GM20000 (cell line): ENCODE results near the gene SP2.
A peak's percentile ranks its signal among the peaks of the same experiment; 100 is the strongest.
"Not testable (repeated sequence)": the region's sequence is repeated elsewhere in the genome, so short reads cannot be mapped to it uniquely, and the experiment has no call there.

Source experiments
- DNase-seq: peaks from one replicate; pipeline ENCODE4 v3.0.0; 2012; ENCODE audit warnings: low spot score
- TF ChIP-seq, protein P1 (sequence below): IDR thresholded peaks from 2 replicates; pipeline ENCODE4 v1.5.1; 2012; ENCODE audit warnings: mild to moderate bottlenecking, control low read depth; ENCODE audit errors: extremely low read depth, missing control alignments

SP2 gene

DNA sequence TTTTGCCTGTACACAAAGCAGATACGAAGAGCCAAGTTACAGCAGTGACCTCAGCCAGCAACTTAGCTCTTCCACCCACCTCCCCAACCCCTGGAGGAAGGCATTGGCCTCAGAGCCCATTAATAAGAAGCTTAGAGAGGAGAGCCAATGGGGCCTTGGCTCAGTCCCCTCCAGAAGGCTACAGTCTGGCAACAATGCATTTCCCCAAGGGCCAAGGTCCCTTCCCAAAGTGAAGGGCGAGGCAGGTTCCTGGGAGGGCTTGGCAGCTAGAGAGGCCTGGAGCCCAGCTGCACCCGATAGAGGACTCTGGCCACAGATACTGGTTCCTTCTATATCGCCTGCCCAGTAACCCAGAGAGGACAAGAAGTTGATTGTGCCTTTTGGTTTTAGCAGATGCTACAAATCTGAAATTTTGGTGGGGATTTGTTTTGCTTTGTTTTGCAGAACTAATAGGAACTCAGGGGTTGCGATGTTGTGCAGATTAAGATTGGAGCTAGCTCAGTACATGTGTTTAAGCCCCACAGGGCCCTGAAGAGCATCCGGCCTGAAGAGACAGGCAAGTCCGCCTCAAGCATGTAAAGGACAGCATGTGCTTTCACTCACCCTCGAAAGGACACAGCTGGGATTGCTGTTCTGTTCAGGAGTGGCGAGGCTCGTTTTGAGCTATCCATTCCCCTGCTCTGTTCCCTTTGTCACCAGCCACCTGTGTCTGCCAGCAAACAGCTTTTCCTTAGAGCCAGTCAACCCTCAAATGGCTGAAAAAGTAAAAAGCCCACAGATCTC is 33.4 kb downstream of the SP2 start:
- DNase-seq, result no peak
- TF ChIP-seq, protein P1, sequence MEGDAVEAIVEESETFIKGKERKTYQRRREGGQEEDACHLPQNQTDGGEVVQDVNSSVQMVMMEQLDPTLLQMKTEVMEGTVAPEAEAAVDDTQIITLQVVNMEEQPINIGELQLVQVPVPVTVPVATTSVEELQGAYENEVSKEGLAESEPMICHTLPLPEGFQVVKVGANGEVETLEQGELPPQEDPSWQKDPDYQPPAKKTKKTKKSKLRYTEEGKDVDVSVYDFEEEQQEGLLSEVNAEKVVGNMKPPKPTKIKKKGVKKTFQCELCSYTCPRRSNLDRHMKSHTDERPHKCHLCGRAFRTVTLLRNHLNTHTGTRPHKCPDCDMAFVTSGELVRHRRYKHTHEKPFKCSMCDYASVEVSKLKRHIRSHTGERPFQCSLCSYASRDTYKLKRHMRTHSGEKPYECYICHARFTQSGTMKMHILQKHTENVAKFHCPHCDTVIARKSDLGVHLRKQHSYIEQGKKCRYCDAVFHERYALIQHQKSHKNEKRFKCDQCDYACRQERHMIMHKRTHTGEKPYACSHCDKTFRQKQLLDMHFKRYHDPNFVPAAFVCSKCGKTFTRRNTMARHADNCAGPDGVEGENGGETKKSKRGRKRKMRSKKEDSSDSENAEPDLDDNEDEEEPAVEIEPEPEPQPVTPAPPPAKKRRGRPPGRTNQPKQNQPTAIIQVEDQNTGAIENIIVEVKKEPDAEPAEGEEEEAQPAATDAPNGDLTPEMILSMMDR, result no peak

- TF ChIP-seq, protein P1, result no peak
- no peak for DNase-seq
Measured at GRCh38 chr17:47931848-47932247, 35.8 kb downstream of the SP2 start.

- DNase-seq, result no peak
- TF ChIP-seq, protein P1, result no peak
Measured at GRCh38 chr17:47934856-47935255, 38.8 kb downstream of the SP2 start.

- not testable (repeated sequence) for DNase-seq
Measured at GRCh38 chr17:47935468-47935867, 39.4 kb downstream of the SP2 start.

GRCh38 chr17:47935961-47936360 is 39.9 kb downstream of the SP2 start:
- no peak for DNase-seq
- TF ChIP-seq, protein P1, result no peak

- DNase-seq, result peak; percentile 45
- TF ChIP-seq, protein P1, result no peak
Measured at GRCh38 chr17:47937941-47938340, 41.9 kb downstream of the SP2 start.

DNA sequence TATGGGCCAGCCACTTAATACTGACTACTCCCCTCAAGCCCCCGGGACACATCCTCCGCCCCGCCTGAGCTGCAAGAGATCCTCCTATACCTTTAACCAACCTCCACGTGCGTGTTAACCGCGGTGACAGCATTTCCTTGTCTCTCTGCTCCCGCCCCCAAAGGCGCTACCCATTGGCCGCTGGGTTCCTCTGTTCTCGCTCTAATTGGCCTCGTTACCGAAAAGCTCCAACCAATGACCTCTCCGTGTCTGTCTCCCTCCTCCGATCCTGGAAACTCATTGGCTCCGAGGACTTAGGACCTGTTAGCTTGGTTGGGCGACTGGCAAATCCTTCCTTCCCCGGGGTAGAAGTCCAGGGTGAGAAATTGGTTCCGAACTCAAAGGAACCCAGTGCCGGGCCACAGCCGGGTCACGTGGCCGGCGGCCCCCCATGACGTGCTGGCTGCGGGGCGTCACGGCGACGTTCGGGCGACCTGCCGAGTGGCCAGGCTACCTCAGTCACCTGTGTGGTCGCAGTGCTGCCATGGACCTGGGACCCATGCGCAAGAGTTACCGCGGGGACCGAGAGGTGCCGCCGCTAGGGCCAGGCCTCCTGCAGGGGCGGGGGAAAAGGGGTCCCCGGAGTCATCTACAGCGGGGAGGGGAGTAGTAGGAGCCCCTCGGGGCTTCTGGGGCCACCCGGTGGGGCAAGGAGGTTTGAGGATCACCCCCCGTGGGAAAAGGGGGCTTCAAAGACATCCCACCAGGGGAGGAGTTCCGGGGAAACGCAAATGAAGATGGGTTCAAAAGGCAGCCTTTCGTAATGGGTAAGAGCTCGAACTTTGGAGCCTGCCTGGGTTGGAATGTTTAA is 45.4 kb downstream of the SP2 start, which contains the start of gene PNPO:
Gene PNPO, plus strand, starts transcription at position 326 of the 850 bp plus-strand sequence. Its CDS starts 105 bp downstream, at position 431.
- TF ChIP-seq, protein P1, result no peak
- DNase-seq, result peak; percentile 95
